Dermis microvascular lymphatic vessel endothelial cell (primary cell): Measurements from ENCODE around the gene ROR2. TPM values are rescaled to one million over a fixed set of nuclear protein-coding genes. Genes with fewer than 3 reads are reported as not detected.
"Not testable (repeated sequence)": the region's sequence is repeated elsewhere in the genome, so short reads cannot be mapped to it uniquely, and the experiment has no call there.

ENCODE experiments used
- DNase-seq, 2 donors: peaks; one replicate each; pipeline versions ENCODE4 v3.0.0 to v3.0.0-alpha.2; 2010; ENCODE audit warnings: low read depth in 2 of 2
- total RNA-seq: library from RNA; depleted of rRNA; stranded (reverse); fragments of >200 nt; gene quantifications from 2 replicates; pipeline ENCODE4 v1.2.1, GENCODE V29; 2014

The ROR2 gene
- total RNA-seq, 1 donor from 2014 or later = not detected

GRCh38 chr9:91532325-91532724, 417.7 kb downstream of the ROR2 start:
- DNase-seq = no peak

GRCh38 chr9:91530829-91531228, 419.2 kb downstream of the ROR2 start:
- no peak for DNase-seq

- DNase-seq = no peak
These were observed 427.5 kb downstream of the ROR2 start for GRCh38 chr9:91522481-91522880.

DNA sequence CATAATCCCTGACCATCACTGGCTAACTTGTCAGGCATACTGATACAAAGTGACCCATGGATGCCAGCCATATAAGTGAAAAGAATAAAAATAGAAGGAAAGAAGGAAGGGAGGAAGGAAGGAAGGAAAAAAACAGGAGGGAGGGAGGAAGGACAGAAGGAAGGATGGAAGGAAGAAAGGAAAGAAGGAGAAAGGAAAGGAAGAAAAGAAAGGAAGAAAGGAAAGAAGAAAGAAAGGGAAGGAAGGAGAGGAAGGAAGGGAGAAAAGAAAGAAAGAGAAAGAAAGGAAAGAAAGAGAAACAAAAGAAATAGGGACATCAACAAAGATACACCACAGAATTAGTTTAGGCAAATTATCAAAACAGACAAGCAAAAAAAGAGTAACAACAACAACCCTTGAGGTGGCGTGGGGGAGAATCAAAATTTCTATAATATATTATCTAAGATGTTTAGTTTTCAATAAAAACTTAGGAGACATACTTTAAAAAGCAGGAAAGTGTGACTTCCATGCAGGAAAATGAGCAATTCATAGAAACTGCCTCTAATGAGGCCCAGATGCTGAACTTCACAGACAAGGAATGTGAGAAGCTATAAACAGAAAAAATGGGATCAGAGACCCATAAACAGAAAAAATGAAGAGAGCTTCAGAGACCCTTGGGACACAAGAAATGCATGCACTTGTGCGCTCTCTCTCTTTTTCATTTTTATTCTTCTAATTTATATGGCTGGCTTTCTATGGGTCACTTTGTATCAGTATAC, 430.3 kb downstream of the ROR2 start:
- no peak for DNase-seq

DNA sequence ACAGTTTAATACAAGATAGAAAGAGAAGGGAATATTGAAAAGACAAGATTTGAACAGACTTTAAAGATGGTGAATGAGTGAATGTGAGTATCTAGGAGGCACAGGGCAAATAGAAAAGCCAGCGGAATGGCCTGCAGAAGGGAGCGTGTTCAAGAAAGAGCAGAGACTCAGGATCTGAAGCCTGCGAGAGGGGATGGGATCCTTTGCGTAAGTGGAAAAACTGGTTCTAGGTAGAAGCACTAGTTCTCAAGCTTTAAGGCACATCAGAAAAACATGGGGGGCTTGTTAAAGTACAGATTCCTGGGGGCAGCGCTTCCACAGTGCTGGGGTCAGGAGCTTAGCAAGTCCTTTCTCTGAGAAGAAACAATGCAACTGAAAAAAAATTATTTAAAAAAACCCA, 431.6 kb downstream of the ROR2 start:
- no peak for DNase-seq

- no peak for DNase-seq
These were observed 432.2 kb downstream of the ROR2 start for GRCh38 chr9:91517801-91518200.

DNA sequence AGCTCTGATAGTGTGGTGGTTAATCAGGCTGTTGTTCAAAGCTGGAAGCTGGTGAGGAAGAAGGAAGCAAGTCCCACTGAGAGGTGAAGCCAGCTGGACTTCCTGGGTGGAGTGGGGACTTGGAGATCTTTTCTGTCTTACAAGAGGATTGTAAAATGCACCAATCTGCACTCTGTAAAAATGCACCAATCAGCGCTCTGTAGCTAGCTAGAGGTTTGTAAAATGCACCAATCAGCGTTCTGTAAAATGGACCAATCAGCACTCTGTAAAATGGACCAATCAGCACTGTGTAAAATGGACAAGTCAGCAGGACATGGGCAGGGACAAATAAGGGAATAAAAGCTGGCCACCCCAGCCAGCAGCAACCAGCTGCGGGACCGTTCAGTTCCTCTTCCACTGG, 432.7 kb downstream of the ROR2 start:
- DNase-seq = not testable (repeated sequence)

DNA sequence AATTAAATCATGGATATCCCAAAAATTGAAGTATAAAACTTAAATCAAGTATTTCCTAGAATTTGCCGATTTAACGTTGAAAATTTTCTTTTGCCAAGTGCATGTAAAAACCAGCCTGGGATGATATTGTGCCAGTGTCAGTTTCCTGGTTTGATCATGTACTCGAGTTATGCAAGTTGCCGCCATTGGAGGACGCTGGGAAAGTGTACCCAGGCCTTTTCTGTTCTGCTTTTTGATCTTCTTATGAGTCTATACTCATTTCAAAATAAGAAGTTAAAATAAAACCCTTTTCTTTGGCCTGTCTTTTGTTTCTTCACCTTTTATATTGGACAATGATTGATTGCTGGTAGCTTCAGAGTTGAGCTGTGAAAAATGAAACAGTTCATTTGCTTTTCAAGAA, 433.3 kb downstream of the ROR2 start:
- DNase-seq = no peak

GRCh38 chr9:91516081-91516480, 433.9 kb downstream of the ROR2 start:
- no peak for DNase-seq

GRCh38 chr9:91515074-91515687, 434.8 kb downstream of the ROR2 start:
- DNase-seq = no peak

Other genes with a start within 250 kb of the ROR2 start
- gene SPTLC1, start 165.2 kb upstream of the ROR2 start, total RNA-seq = 85.1 and 94.8 TPM in 2 replicates